Measurements from ENCODE around the gene RAB4A. TPM values are rescaled to one million over a fixed set of nuclear protein-coding genes. Genes with fewer than 3 reads are reported as not detected.
A peak's percentile ranks its signal among the peaks of the same experiment; 100 is the strongest.

The RAB4A gene
- total and polyA plus RNA-seq, 9 of the 15 experiments (the other 6 are each of a cell fraction or from before 2014, with no cell fraction given) = 8.3 to 61.0 (median 26.7) TPM

- 89% methylated on average over 7 of the region's 7 CpGs for WGBS (ENCODE audit: insufficient coverage, low coverage, missing lambda C conversion rate)
- Histone ChIP-seq H3K4me1 (replicated peaks in 1 of 2; ENCODE audit: control insufficient read depth in 2 of 2, insufficient read depth in 2 of 2, low read length in 2 of 2) (peaks cover 0 to 6% of the 10 kb centered on the region in 2 experiments; a peak in 1 of 5 replicates), H2AFZ (ENCODE audit: low read depth, low read length) (no peak overlapping the region), H3K9me1 (ENCODE audit: control insufficient read depth, insufficient read depth, low read length) (no peaks in the 10 kb centered on the region), H3K4me2 (ENCODE audit: insufficient read depth, low read length) (no peak overlapping the region), H3K27me3 (ENCODE audit: control insufficient read depth in 2 of 2, insufficient read depth in 2 of 2, low read length in 2 of 2) (no peaks in the 10 kb centered on the region; a peak in 1 of 5 replicates), H3K9ac (ENCODE audit: insufficient read depth in 1 of 2, low read depth in 2 of 2, low read length in 2 of 2) (no peak overlapping the region), H4K20me1 (replicated peaks; ENCODE audit: control insufficient read depth, insufficient read depth, low read length) (no peaks in the 10 kb centered on the region), H3K27ac (ENCODE audit: extremely low read depth, low read depth, low read length) (no peak overlapping the region), H3K79me2 (ENCODE audit: control insufficient read depth, insufficient read depth, low read length) (0 out of 3 replicates have a peak, but pooled peaks cover 2% of the 10 kb centered on the region), H3K9me3 (replicated peaks; ENCODE audit: control insufficient read depth, insufficient read depth, low read depth, low read length) (0 out of 2 replicates have a peak, but pooled peaks cover 3% of the 10 kb centered on the region), H3K4me3 (no peak overlapping the region), H3K36me3 (ENCODE audit: control insufficient read depth, insufficient read depth, low read length) (peaks cover 21% of the 10 kb centered on the region)
- intact Hi-C loops (cut with micrococcal nuclease) (no loop called here), in situ Hi-C loops (cut with MboI) (loop anchor here (5.0 kb wide), 1 partner anchor 218 kb away; no protein-coding TSS in a partner anchor)
- FAIRE-seq (peak; percentile 49), DNase-seq (ENCODE audit: extremely low read depth in 1 of 4, low spot score in 3 of 4) (no peak), ATAC-seq (no peak)
- ChIA-PET POLR2A (no interaction called here), CTCF (ENCODE audit: low intra/inter-chr PET ratio) (no interaction called here)
- no TSS peak for BruUV-seq (replicated peaks)
- TF ChIP-seq CC2D1A (IDR thresholded peaks at IDR 0.05) (no peak), RERE (CRISPR knock-in tag; IDR thresholded peaks at IDR 0.05; ENCODE audit: borderline replicate concordance) (no peak), TOE1 (IDR thresholded peaks at IDR 0.05; ENCODE audit: borderline replicate concordance) (no peak), TOE1 (CRISPR knock-in tag; IDR thresholded peaks at IDR 0.05; ENCODE audit: borderline replicate concordance, low read depth) (no peak), CEBPG (CRISPR knock-in tag; IDR thresholded peaks at IDR 0.05) (no peak), CEBPG (tag; conservative IDR thresholded peaks at IDR 0.05 in 1 of 2, IDR thresholded peaks at IDR 0.05 in 1 of 2) (no peak), RFX1 (IDR thresholded peaks at IDR 0.05) (no peak), JUN (IDR thresholded peaks at IDR 0.05; ENCODE audit: borderline replicate concordance, low read depth, low read length) (no peak), JUN (CRISPR knock-in tag; IDR thresholded peaks at IDR 0.05; ENCODE audit: borderline replicate concordance) (no peak), DIDO1 (tag; IDR thresholded peaks at IDR 0.05; ENCODE audit: low read depth) (no peak), MEF2D (tag; conservative IDR thresholded peaks at IDR 0.05; ENCODE audit: low read depth) (no peak), E2F3 (CRISPR knock-in tag; IDR thresholded peaks at IDR 0.05) (no peak), FOXJ3 (CRISPR knock-in tag; IDR thresholded peaks at IDR 0.05) (no peak), BRD4 (IDR thresholded peaks at IDR 0.05) (no peak), FOXP1 (CRISPR knock-in tag; IDR thresholded peaks at IDR 0.05) (no peak), KDM4B (IDR thresholded peaks at IDR 0.05; ENCODE audit: borderline replicate concordance in 2 of 2, low read depth in 1 of 2) (no peak), IRF9 (tag; IDR thresholded peaks at IDR 0.05) (no peak), NR1H2 (CRISPR knock-in tag; IDR thresholded peaks at IDR 0.05) (no peak), NCOA2 (IDR thresholded peaks at IDR 0.05; ENCODE audit: partially characterized antibody in 2 of 2) (no peak)
These were observed 6.8 kb upstream of the RAB4A start for GRCh38 chr1:229264068-229264467.
